C4-2B (cell line): ENCODE measurements around the gene ARHGAP27.

Experiments used
- ZFX ChIP-seq: fragments of 450-650 bp; IDR thresholded peaks from 2 replicates; pipeline ENCODE4 v1.6.1; 2017
- TF ChIP-seq, protein P1 (sequence below): fragments of 450-650 bp; conservative IDR thresholded peaks from 2 replicates; pipeline ENCODE4 v1.5.1; 2017; ENCODE audit warnings: mild to moderate bottlenecking

DNA sequence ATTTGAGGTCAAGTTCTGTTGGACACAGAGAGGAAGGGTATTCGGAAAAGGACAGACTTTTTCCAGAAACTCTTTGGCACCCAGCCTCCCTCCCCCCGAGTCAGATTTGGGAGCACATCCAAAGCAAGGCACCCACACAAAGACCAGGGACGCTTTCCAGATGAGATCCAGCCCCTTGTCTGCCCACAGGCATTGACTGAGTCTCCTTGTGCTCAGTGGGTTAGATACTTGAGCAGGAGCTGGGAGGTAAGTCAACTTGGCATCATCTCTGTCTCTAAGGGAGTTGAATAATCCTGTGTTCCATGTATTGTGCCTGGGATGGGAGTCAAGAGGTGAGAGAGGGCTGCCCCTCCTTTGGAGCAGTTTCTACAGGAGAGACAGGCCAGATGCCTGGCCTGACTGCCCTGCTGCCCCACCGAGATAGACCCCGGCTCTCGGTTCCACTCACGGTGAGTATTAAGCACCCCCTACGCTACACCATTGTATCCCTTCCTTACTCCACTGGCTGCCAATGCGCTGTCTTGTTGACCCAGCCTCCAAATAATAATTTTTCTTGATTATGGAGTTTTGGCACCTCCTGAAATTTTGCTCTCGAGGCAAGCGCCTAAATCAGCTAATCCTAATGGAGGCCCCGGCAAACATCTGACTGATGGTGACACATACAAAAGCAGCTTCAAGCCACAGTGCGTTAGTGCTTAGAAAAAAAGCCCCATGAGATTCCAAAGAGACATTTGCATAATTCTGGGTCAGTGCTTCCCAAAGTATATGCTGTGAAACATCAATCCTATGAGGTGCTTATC is 86.3 kb downstream of the ARHGAP27 start:
- TF ChIP-seq, protein P1, sequence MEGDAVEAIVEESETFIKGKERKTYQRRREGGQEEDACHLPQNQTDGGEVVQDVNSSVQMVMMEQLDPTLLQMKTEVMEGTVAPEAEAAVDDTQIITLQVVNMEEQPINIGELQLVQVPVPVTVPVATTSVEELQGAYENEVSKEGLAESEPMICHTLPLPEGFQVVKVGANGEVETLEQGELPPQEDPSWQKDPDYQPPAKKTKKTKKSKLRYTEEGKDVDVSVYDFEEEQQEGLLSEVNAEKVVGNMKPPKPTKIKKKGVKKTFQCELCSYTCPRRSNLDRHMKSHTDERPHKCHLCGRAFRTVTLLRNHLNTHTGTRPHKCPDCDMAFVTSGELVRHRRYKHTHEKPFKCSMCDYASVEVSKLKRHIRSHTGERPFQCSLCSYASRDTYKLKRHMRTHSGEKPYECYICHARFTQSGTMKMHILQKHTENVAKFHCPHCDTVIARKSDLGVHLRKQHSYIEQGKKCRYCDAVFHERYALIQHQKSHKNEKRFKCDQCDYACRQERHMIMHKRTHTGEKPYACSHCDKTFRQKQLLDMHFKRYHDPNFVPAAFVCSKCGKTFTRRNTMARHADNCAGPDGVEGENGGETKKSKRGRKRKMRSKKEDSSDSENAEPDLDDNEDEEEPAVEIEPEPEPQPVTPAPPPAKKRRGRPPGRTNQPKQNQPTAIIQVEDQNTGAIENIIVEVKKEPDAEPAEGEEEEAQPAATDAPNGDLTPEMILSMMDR = no peak
- TF ChIP-seq ZFX = no peak
